Measurements from ENCODE around the gene AGBL1.

GRCh38 chr15:86690566-86690965, 610.9 kb downstream of the AGBL1 start:
- no peak for TF ChIP-seq CTCF (IDR thresholded peaks at IDR 0.05)
- TF ChIP-seq POLR2A (IDR thresholded peaks at IDR 0.05) = no peak
